Colonic mucosa (tissue), 4 donors: ENCODE measurements around the gene PACC1. TPM values are rescaled to one million over a fixed set of nuclear protein-coding genes. Genes with fewer than 3 reads are reported as not detected.

Experiments
- DNase-seq: peaks from one replicate; pipeline ENCODE4 v3.0.0-alpha.2; 2020
- H3K27ac ChIP-seq: fragments of 200-600 bp; one replicate; pipeline ENCODE4 v1.8.0; 2021
- H3K27me3 ChIP-seq: fragments of 200-600 bp; one replicate; pipeline ENCODE4 v1.8.0; 2021
- H3K36me3 ChIP-seq: fragments of 200-600 bp; one replicate; pipeline ENCODE4 v1.8.0; 2021
- H3K4me1 ChIP-seq: fragments of 200-600 bp; one replicate; pipeline ENCODE4 v1.8.0; 2021; ENCODE audit warnings: mild to moderate bottlenecking
- H3K4me3 ChIP-seq: fragments of 200-600 bp; one replicate; pipeline ENCODE4 v1.8.0; 2021
- H3K9ac ChIP-seq, 2 donors: one replicate each; pipeline ENCODE4 v1.7.0; 2013; ENCODE audit warnings: control low read depth in 2 of 2, low read depth in 2 of 2, low read length in 2 of 2
- H3K9me3 ChIP-seq: fragments of 200-600 bp; one replicate; pipeline ENCODE4 v1.8.0; 2021
- intact Hi-C: fragments of 100-400 bp; cut with DNase I; formaldehyde crosslinking; loops from one replicate; pipeline ENCODE4 v1.14.1; 2022
- total RNA-seq, 2 donors: library from RNA; stranded (reverse); fragmentation: NEBNext Ultra II Directional in 1 of 2; extraction: Animal tissue kit (Norgen Biotek cat#: 25700) in 1 of 2; gene quantifications; one replicate each; pipeline ENCODE4 v1.2.1, GENCODE V29; 2021
- TF ChIP-seq, protein P1 (sequence below): fragments of 200-600 bp; IDR thresholded peaks from one replicate; pipeline ENCODE4 v1.8.0; 2022; ENCODE audit warnings: antibody characterized with exemption, mild to moderate bottlenecking
- donor health status: healthy.
- donor health status: DM: no; HTN: no; CAD: no.
- donor health status: DM: no; HTN: no; CAD: no.

The PACC1 gene
- total RNA-seq, 2 donors from 2014 or later: 2.6 to 3.1 TPM

DNA sequence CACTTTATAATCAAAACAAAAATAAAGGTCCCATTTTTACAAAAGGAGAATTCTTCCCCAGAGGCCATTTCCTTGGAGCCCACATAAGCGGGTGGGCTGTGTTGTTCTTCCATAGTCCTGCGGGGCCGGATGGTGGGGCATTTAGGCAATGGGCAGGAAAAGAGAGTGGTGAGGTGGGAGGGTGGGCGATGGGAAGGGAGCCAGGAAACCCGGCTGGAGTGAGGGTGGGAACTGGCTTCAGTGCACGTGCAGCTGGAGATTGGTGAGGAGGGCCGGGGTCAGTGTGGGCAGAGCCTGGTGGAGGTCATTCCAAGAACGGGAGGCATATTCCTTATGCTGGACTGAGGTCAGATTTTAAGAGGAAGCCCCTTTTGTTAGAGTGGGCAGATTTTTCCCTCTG is 31.6 kb upstream of the PACC1 start:
- Histone ChIP-seq H3K27me3 (no peaks in the 10 kb centered on the region), H3K9me3 (no peaks in the 10 kb centered on the region), H3K9ac (no peak overlapping the region), H3K4me1 (no peaks in the 10 kb centered on the region), H3K27ac (no peak overlapping the region), H3K36me3 (no peaks in the 10 kb centered on the region), H3K4me3 (no peak overlapping the region)
- TF ChIP-seq, protein P1, sequence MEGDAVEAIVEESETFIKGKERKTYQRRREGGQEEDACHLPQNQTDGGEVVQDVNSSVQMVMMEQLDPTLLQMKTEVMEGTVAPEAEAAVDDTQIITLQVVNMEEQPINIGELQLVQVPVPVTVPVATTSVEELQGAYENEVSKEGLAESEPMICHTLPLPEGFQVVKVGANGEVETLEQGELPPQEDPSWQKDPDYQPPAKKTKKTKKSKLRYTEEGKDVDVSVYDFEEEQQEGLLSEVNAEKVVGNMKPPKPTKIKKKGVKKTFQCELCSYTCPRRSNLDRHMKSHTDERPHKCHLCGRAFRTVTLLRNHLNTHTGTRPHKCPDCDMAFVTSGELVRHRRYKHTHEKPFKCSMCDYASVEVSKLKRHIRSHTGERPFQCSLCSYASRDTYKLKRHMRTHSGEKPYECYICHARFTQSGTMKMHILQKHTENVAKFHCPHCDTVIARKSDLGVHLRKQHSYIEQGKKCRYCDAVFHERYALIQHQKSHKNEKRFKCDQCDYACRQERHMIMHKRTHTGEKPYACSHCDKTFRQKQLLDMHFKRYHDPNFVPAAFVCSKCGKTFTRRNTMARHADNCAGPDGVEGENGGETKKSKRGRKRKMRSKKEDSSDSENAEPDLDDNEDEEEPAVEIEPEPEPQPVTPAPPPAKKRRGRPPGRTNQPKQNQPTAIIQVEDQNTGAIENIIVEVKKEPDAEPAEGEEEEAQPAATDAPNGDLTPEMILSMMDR: no peak
- intact Hi-C loops: no loop called here
- DNase-seq: no peak

GRCh38 chr1:212442408-212442807 is 27.7 kb upstream of the PACC1 start:
- H3K4me1 ChIP-seq: no peaks in the 10 kb centered on the region
- no peaks in the 10 kb centered on the region for H3K27me3 ChIP-seq
- H3K36me3 ChIP-seq: no peaks in the 10 kb centered on the region
- no peak overlapping the region for H3K4me3 ChIP-seq
- TF ChIP-seq, protein P1: no peak
- DNase-seq: no peak
- intact Hi-C loops: no loop called here
- H3K9me3 ChIP-seq: no peaks in the 10 kb centered on the region
- H3K9ac ChIP-seq: no peak overlapping the region
- H3K27ac ChIP-seq: no peak overlapping the region

GRCh38 chr1:212440419-212440818 is 25.7 kb upstream of the PACC1 start:
- no peaks in the 10 kb centered on the region for H3K27me3 ChIP-seq
- no peaks in the 10 kb centered on the region for H3K9me3 ChIP-seq
- no peak for DNase-seq
- intact Hi-C loops: no loop called here
- TF ChIP-seq, protein P1: no peak
- no peaks in the 10 kb centered on the region for H3K36me3 ChIP-seq
- H3K9ac ChIP-seq: no peak overlapping the region
- H3K4me1 ChIP-seq: no peaks in the 10 kb centered on the region
- no peak overlapping the region for H3K4me3 ChIP-seq
- H3K27ac ChIP-seq: no peak overlapping the region

- no peak for DNase-seq
- H3K4me3 ChIP-seq: no peak overlapping the region
- intact Hi-C loops: no loop called here
- no peaks in the 10 kb centered on the region for H3K27me3 ChIP-seq
- H3K27ac ChIP-seq: no peak overlapping the region
- TF ChIP-seq, protein P1: no peak
- H3K4me1 ChIP-seq: no peaks in the 10 kb centered on the region
- no peaks in the 10 kb centered on the region for H3K36me3 ChIP-seq
- no peaks in the 10 kb centered on the region for H3K9me3 ChIP-seq
- no peak overlapping the region for H3K9ac ChIP-seq
Observed at GRCh38 chr1:212438831-212439237, 24.1 kb upstream of the PACC1 start.

GRCh38 chr1:212437179-212437798 is 22.6 kb upstream of the PACC1 start:
- Histone ChIP-seq H3K36me3 (no peaks in the 10 kb centered on the region), H3K9me3 (no peaks in the 10 kb centered on the region), H3K27ac (no peak overlapping the region), H3K4me1 (no peaks in the 10 kb centered on the region), H3K4me3 (no peak overlapping the region), H3K27me3 (no peaks in the 10 kb centered on the region), H3K9ac (no peak overlapping the region)
- TF ChIP-seq, protein P1: no peak
- DNase-seq: no peak
- intact Hi-C loops: no loop called here
